Gastrocnemius medialis (tissue), 4 donors: ENCODE data around the gene RRP1. TPM values are rescaled to one million over a fixed set of nuclear protein-coding genes. Genes with fewer than 3 reads are reported as not detected.
A peak's percentile ranks its signal among the peaks of the same experiment; 100 is the strongest.

Experiments used
- ATAC-seq, 2 donors: fragments of 150-250 bp; one replicate each; pipeline ENCODE4 v1.9.1; 2016
- DNase-seq, 2 donors: peaks; one replicate each; pipeline ENCODE4 v3.0.0-alpha.2; 2019
- H3K27ac ChIP-seq, 4 donors: fragments of 200-600 bp; sonication (generic); 1 replicate in 1 of 4; 2 replicates in 3 of 4; pipeline ENCODE4 v1.5.1; 2016 to 2018; ENCODE audit warnings: mild to moderate bottlenecking in 2 of 4, moderate library complexity in 1 of 4
- H3K27me3 ChIP-seq, 3 donors: fragments of 200-600 bp; sonication (generic) in 2 of 3; 1 replicate in 1 of 3; 2 replicates in 2 of 3; pipeline versions ENCODE4 v1.5.1 to v1.6.0; 2016 to 2019; ENCODE audit warnings: mild to moderate bottlenecking in 1 of 3, moderate library complexity in 1 of 3
- H3K36me3 ChIP-seq, 2 donors: fragments of 200-600 bp; sonication (generic) in 1 of 2; one replicate each; pipeline ENCODE4 v1.5.1; 2017 to 2018
- H3K4me1 ChIP-seq, 2 donors: fragments of 200-600 bp; sonication (generic) in 1 of 2; one replicate each; pipeline ENCODE4 v1.5.1; 2016 to 2017; ENCODE audit warnings: mild to moderate bottlenecking in 2 of 2
- H3K4me3 ChIP-seq, 4 donors: fragments of 200-600 bp; sonication (generic) in 3 of 4; 1 replicate in 1 of 4; 2 replicates in 3 of 4; pipeline ENCODE4 v1.5.1; 2016 to 2019; ENCODE audit warnings: mild to moderate bottlenecking in 2 of 4
- H3K9me3 ChIP-seq, 3 donors: fragments of 200-600 bp; sonication (generic) in 2 of 3; 1 replicate in 1 of 3; 2 replicates in 2 of 3; pipeline ENCODE4 v1.5.1; 2016 to 2019
- CTCF ChIP-seq, 5 experiments: fragments of 450-650 bp in 3 of 5; fragments of 200-600 bp in 2 of 5; sonication (generic) in 2 of 5; IDR thresholded peaks in 4 of 5; conservative IDR thresholded peaks in 1 of 5; 1 replicate in 4 of 5; 2 replicates in 1 of 5; pipeline ENCODE4 v1.5.1; 2016 to 2019; ENCODE audit warnings: antibody characterized with exemption in 5 of 5, mild to moderate bottlenecking in 3 of 5, moderate library complexity in 3 of 5
- POLR2A ChIP-seq, 2 donors: fragments of 450-650 bp; IDR thresholded peaks; one replicate each; pipeline ENCODE4 v1.6.1; 2017; ENCODE audit warnings: antibody characterized with exemption in 2 of 2, mild to moderate bottlenecking in 2 of 2, moderate library complexity in 2 of 2
- in situ Hi-C, 4 donors: fragments of 200-750 bp; cut with MboI; loops; one replicate each; pipeline versions ENCODE4 v1.15.0 to v1.8.0; 2017; ENCODE audit warnings: low sequenced_read_pairs in 4 of 4
- intact Hi-C: fragments of 100-400 bp; cut with DNase I; formaldehyde crosslinking; loops from one replicate; pipeline ENCODE4 v1.15.1; 2023; ENCODE audit warnings: low total_unique reads
- total RNA-seq, 4 donors: library from RNA; depleted of rRNA; stranded (reverse); fragments of >200 nt; gene quantifications; one replicate each; pipeline versions ENCODE4 v1.1.0 to v1.2.3, GENCODE V29; 2016

The RRP1 gene
- total RNA-seq, 4 donors from 2014 or later = 17.5 to 32.0 (median 25.1) TPM

GRCh38 chr21:43824333-43825241 is 35.2 kb downstream of the RRP1 start:
- no peaks in the 10 kb centered on the region for H3K9me3 ChIP-seq
- TF ChIP-seq CTCF (IDR thresholded peaks at IDR 0.05 in 4 of 5, conservative IDR thresholded peaks at IDR 0.05 in 1 of 5) (no peak), POLR2A (IDR thresholded peaks at IDR 0.05) (no peak)
- no peak overlapping the region for H3K4me3 ChIP-seq
- H3K4me1 ChIP-seq = peaks cover 25 to 26% of the 10 kb centered on the region in 2 donors
- ATAC-seq = peak; percentile 22 to 58
- peak overlapping the region; percentile 11 to 63 (median 39) for H3K27ac ChIP-seq
- H3K27me3 ChIP-seq = no peaks in the 10 kb centered on the region
- DNase-seq = peak in 1 of 2 donors; percentile 49
- in situ Hi-C loops (loop anchor here in 2 of 4 donors (25.0 kb wide), 2 partner anchors 112 to 113 kb away; partner anchors contain the start of gene PDXK (in 1 of the 2)), intact Hi-C loops (loop anchor here (5.0 kb wide), 3 partner anchors 88 to 128 kb away; no protein-coding TSS in a partner anchor)
- no peaks in the 10 kb centered on the region for H3K36me3 ChIP-seq

- Histone ChIP-seq H3K4me3 (no peak overlapping the region), H3K27me3 (peaks cover 0 to 2% (median 0%) of the 10 kb centered on the region in 3 donors), H3K27ac (peak overlapping the region; percentile 84 to 93 (median 91)), H3K36me3 (no peaks in the 10 kb centered on the region), H3K9me3 (no peaks in the 10 kb centered on the region), H3K4me1 (peaks cover 25 to 26% of the 10 kb centered on the region in 2 donors)
- no peak for ATAC-seq
- in situ Hi-C loops = loop anchor here in 1 of 4 donors (25.0 kb wide), 1 partner anchor 112 kb away; no protein-coding TSS in a partner anchor
- no peak for TF ChIP-seq CTCF (IDR thresholded peaks at IDR 0.05 in 4 of 5, conservative IDR thresholded peaks at IDR 0.05 in 1 of 5)
- TF ChIP-seq POLR2A (IDR thresholded peaks at IDR 0.05) = no peak
- intact Hi-C loops = loop anchor here (5.0 kb wide), 3 partner anchors 87 to 127 kb away; no protein-coding TSS in a partner anchor
- no peak for DNase-seq
Measured at GRCh38 chr21:43825242-43825935, 36.0 kb downstream of the RRP1 start.

- Histone ChIP-seq H3K36me3 (no peaks in the 10 kb centered on the region), H3K4me1 (peaks cover 25 to 26% of the 10 kb centered on the region in 2 donors), H3K4me3 (peak overlapping the region in 2 of 4 donors; percentile 33 to 38), H3K27ac (peak overlapping the region; percentile 84 to 93 (median 91)), H3K27me3 (peaks cover 0 to 6% (median 0%) of the 10 kb centered on the region in 3 donors), H3K9me3 (no peaks in the 10 kb centered on the region)
- peak; percentile 88 to 91 for ATAC-seq
- intact Hi-C loops (loop anchor here (1.0 to 5.0 kb wide), 4 partner anchors 14 to 126 kb away; no protein-coding TSS in a partner anchor), in situ Hi-C loops (loop anchor here in 1 of 4 donors (25.0 kb wide), 1 partner anchor 111 kb away; no protein-coding TSS in a partner anchor)
- TF ChIP-seq CTCF (IDR thresholded peaks at IDR 0.05 in 4 of 5, conservative IDR thresholded peaks at IDR 0.05 in 1 of 5) = peak; percentile 70 to 87 (median 82)
- TF ChIP-seq POLR2A (IDR thresholded peaks at IDR 0.05) = peak; percentile 34 to 52
- DNase-seq = peak; percentile 91 to 96
Measured at GRCh38 chr21:43825936-43826622, 36.7 kb downstream of the RRP1 start.

- Histone ChIP-seq H3K4me1 (peaks cover 25 to 26% of the 10 kb centered on the region in 2 donors), H3K27me3 (peaks cover 0 to 7% (median 0%) of the 10 kb centered on the region in 3 donors), H3K4me3 (peak overlapping the region in 3 of 4 donors; percentile 4 to 38 (median 33)), H3K27ac (peak overlapping the region; percentile 84 to 93 (median 91)), H3K9me3 (no peaks in the 10 kb centered on the region), H3K36me3 (no peaks in the 10 kb centered on the region)
- TF ChIP-seq CTCF (IDR thresholded peaks at IDR 0.05 in 4 of 5, conservative IDR thresholded peaks at IDR 0.05 in 1 of 5) (no peak), POLR2A (IDR thresholded peaks at IDR 0.05) (no peak)
- DNase-seq (peak in 1 of 2 donors; percentile 34), ATAC-seq (peak in 1 of 2 donors; percentile 23)
- intact Hi-C loops (loop anchor here (1.0 to 5.0 kb wide), 4 partner anchors 14 to 126 kb away; no protein-coding TSS in a partner anchor), in situ Hi-C loops (loop anchor here in 1 of 4 donors (25.0 kb wide), 1 partner anchor 111 kb away; no protein-coding TSS in a partner anchor)
Measured at GRCh38 chr21:43826623-43826974, 37.2 kb downstream of the RRP1 start.
